Stomach (tissue), 9 donors: ENCODE measurements around the gene ENSA. TPM values are rescaled to one million over a fixed set of nuclear protein-coding genes. Genes with fewer than 3 reads are reported as not detected.
"Not testable (repeated sequence)": the region's sequence is repeated elsewhere in the genome, so short reads cannot be mapped to it uniquely, and the experiment has no call there.

Experiments used
- DNase-seq, 2 donors: peaks; one replicate each; pipeline versions ENCODE4 v3.0.0 to v3.0.0-alpha.2; 2013 to 2019
- H3K27ac ChIP-seq, 5 donors: fragments of 200-600 bp in 4 of 5; sonication (generic) in 4 of 5; one replicate each; pipeline ENCODE4 v1.5.1; 2013 to 2019; ENCODE audit warnings: mild to moderate bottlenecking in 1 of 5, moderate library complexity in 1 of 5
- H3K27me3 ChIP-seq, 3 donors: fragments of 200-600 bp; sonication (generic); one replicate each; pipeline ENCODE4 v1.5.1; 2017 to 2019; ENCODE audit warnings: mixed run types in 1 of 3
- H3K36me3 ChIP-seq, 4 donors: fragments of 200-600 bp; sonication (generic); 1 replicate in 3 of 4; 2 replicates in 1 of 4; pipeline ENCODE4 v1.5.1; 2016 to 2019
- H3K4me1 ChIP-seq, 4 donors: fragments of 200-600 bp; sonication (generic); one replicate each; pipeline ENCODE4 v1.5.1; 2016 to 2019
- H3K4me3 ChIP-seq, 4 donors: fragments of 200-600 bp; sonication (generic) in 3 of 4; one replicate each; pipeline ENCODE4 v1.5.1; 2016 to 2019; ENCODE audit warnings: mild to moderate bottlenecking in 1 of 4
- H3K9me3 ChIP-seq, 4 donors: fragments of 200-600 bp; sonication (generic); one replicate each; pipeline ENCODE4 v1.5.1; 2016 to 2019
- EP300 ChIP-seq: sonication (generic); formaldehyde crosslinking; IDR thresholded peaks from one replicate; pipeline ENCODE4 v1.6.1; 2017; ENCODE audit warnings: antibody characterized with exemption
- POLR2A ChIP-seq, 4 donors: fragments of 450-650 bp; IDR thresholded peaks; one replicate each; pipeline ENCODE4 v1.6.1; 2016; ENCODE audit warnings: antibody characterized with exemption in 4 of 4, control low read depth in 2 of 4, mild to moderate bottlenecking in 1 of 4, moderate library complexity in 1 of 4
- POLR2AphosphoS5 ChIP-seq, 3 donors: sonication (generic); formaldehyde crosslinking; IDR thresholded peaks; one replicate each; pipeline ENCODE4 v1.6.1; 2016; ENCODE audit warnings: antibody characterized with exemption in 3 of 3
- WGBS, 5 donors: extraction: QIAGEN DNeasy Blood & Tissue Kit in 3 of 5; methylation state at CpG; one replicate each; pipeline versions ENCODE4 v1.1.5 to v1.1.7; 2013 to 2018; 5-methylcytosine and 5-hydroxymethylcytosine counted together
- intact Hi-C: fragments of 100-400 bp; cut with DNase I; formaldehyde crosslinking; loops from one replicate; pipeline ENCODE4 v1.15.1; 2023; ENCODE audit warnings: low total_unique reads
- polyA plus RNA-seq, 3 donors: library from polyadenylated mRNA; stranded (reverse); fragments of 200-250 nt; gene quantifications; one replicate each; pipeline ENCODE4 v1.2.3, GENCODE V29; 2013
- total RNA-seq, 5 donors: library from RNA; depleted of rRNA; stranded (reverse); fragments of >200 nt; gene quantifications; one replicate each; pipeline versions ENCODE4 v1.1.0 to v1.2.3, GENCODE V29; 2014 to 2016
- TF ChIP-seq, protein P1 (sequence below), 7 experiments: fragments of 450-650 bp in 4 of 7; fragments of 200-600 bp in 3 of 7; sonication (generic) in 3 of 7; IDR thresholded peaks; one replicate each; pipeline ENCODE4 v1.5.1; 2016 to 2019; ENCODE audit warnings: antibody characterized with exemption in 7 of 7, control low read depth in 2 of 7, mild to moderate bottlenecking in 1 of 7
- donor health status: healthy with polysubstance abuse.
- donor health status: Bipolar disorder and iron deficiency.
- donor health status: healthy.

Gene ENSA
- total and polyA plus RNA-seq, 8 donors, result 106 to 349 (median 142) TPM

DNA sequence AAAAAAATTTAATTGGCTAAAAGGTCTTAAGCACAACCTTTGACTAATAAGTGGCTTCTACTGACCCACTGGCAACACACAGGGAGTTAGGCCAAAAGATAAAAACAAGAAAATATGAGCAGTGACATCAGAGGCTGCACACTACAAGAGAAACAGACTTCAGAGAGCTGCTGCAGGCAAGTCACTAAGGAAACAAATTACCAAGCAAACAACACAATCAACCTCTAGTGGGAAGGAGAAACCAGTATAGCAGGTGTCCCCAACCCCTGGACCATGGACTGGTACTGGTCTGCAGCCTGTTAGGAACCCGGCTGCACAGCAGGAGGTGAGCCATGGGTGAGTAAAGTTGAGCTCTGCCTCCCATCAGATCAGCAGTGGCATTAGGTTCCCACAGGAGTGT is 20.8 kb upstream of the ENSA start:
- intact Hi-C loops, result no loop called here
- Histone ChIP-seq H3K9me3 (no peaks in the 10 kb centered on the region), H3K36me3 (peaks cover 15 to 62% (median 52%) of the 10 kb centered on the region in 4 donors), H3K27ac (peak overlapping the region; percentile 42 to 65 (median 60)), H3K27me3 (no peaks in the 10 kb centered on the region), H3K4me1 (peaks cover 5 to 37% (median 26%) of the 10 kb centered on the region in 4 donors), H3K4me3 (no peak overlapping the region)
- 27 to 50% (median 33%) methylated on average over 1 of the region's 1 CpG for WGBS, 5 donors
- DNase-seq, result peak; percentile 66 to 91
- TF ChIP-seq POLR2AphosphoS5 (IDR thresholded peaks at IDR 0.05) (peak in 2 of 3 donors; percentile 35 to 81), POLR2A (IDR thresholded peaks at IDR 0.05) (no peak)
- TF ChIP-seq, protein P1, sequence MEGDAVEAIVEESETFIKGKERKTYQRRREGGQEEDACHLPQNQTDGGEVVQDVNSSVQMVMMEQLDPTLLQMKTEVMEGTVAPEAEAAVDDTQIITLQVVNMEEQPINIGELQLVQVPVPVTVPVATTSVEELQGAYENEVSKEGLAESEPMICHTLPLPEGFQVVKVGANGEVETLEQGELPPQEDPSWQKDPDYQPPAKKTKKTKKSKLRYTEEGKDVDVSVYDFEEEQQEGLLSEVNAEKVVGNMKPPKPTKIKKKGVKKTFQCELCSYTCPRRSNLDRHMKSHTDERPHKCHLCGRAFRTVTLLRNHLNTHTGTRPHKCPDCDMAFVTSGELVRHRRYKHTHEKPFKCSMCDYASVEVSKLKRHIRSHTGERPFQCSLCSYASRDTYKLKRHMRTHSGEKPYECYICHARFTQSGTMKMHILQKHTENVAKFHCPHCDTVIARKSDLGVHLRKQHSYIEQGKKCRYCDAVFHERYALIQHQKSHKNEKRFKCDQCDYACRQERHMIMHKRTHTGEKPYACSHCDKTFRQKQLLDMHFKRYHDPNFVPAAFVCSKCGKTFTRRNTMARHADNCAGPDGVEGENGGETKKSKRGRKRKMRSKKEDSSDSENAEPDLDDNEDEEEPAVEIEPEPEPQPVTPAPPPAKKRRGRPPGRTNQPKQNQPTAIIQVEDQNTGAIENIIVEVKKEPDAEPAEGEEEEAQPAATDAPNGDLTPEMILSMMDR (IDR thresholded peaks at IDR 0.05), result no peak

DNA sequence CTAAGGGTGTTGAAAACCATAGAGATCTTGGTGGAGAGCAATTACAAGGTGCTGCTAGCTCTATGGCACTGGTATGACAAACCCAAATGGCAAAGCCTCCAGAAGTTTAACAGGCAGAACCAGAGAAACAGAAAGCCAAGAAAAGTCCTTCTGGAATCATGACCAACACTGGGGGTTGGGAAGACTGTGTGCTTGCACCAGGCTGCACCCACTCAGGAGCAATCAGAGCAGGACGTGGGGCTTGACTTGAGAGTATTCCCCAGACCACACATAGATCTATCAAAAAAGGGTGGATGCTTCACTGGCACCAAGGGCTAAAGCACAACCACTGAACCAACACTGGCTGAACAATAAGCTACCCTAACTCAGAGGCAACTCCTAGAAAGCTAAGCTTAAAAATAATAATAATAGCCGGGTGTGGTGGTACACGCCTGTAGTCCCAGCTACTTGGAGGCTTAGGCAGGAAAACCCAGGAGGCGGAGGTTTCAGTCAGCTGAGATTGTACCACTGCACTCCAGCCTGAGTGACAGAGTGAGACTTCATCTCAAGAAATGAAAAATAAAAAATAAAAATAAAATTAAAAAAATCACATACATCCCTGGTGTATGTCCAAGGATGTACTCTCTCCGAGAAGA is 20.1 kb upstream of the ENSA start:
- H3K9me3 ChIP-seq, result no peaks in the 10 kb centered on the region
- TF ChIP-seq POLR2AphosphoS5 (IDR thresholded peaks at IDR 0.05), result no peak
- TF ChIP-seq, protein P1 (IDR thresholded peaks at IDR 0.05), result no peak
- no peak for TF ChIP-seq POLR2A (IDR thresholded peaks at IDR 0.05)
- no peak for TF ChIP-seq EP300
- 58 to 75% (median 61%) methylated on average over 5 of the region's 5 CpGs for WGBS, 5 donors
- DNase-seq, result peak in 1 of 2 donors; percentile 8
- intact Hi-C loops, result no loop called here
- no peaks in the 10 kb centered on the region for H3K27me3 ChIP-seq
- no peak overlapping the region for H3K4me3 ChIP-seq
- H3K27ac ChIP-seq, result peak overlapping the region; percentile 6 to 61 (median 48)
- peaks cover 15 to 61% (median 56%) of the 10 kb centered on the region in 4 donors for H3K36me3 ChIP-seq
- H3K4me1 ChIP-seq, result peaks cover 5 to 37% (median 23%) of the 10 kb centered on the region in 4 donors

DNA sequence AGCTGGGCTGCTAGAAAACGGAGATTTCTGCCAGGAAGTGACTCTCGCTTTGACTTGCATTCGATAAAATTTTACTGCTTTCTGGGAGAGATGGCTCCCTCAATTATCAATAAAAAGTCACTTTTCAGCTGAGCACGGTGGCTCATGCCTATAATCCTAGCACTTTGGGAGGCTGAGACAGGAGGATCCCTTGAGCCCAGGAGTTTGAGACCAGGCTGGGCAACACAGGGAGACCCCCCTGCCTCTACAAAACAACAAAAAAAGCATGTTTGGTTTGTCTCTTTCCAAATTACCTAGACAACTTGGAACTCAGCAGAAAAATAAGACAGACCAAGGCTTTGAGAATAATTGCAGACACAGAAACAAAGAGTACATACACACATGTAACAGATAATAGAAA is 12.9 kb upstream of the ENSA start:
- TF ChIP-seq POLR2A (IDR thresholded peaks at IDR 0.05) (no peak), POLR2AphosphoS5 (IDR thresholded peaks at IDR 0.05) (no peak), EP300 (no peak)
- TF ChIP-seq, protein P1 (IDR thresholded peaks at IDR 0.05), result no peak
- intact Hi-C loops, result no loop called here
- Histone ChIP-seq H3K4me3 (no peak overlapping the region), H3K27ac (no peak overlapping the region), H3K36me3 (peaks cover 2 to 33% (median 30%) of the 10 kb centered on the region in 4 donors), H3K27me3 (no peaks in the 10 kb centered on the region), H3K9me3 (no peaks in the 10 kb centered on the region), H3K4me1 (no peaks in the 10 kb centered on the region)
- no peak for DNase-seq
- WGBS, 5 donors, result 80 to 92% (median 84%) methylated on average over 4 of the region's 4 CpGs

DNA sequence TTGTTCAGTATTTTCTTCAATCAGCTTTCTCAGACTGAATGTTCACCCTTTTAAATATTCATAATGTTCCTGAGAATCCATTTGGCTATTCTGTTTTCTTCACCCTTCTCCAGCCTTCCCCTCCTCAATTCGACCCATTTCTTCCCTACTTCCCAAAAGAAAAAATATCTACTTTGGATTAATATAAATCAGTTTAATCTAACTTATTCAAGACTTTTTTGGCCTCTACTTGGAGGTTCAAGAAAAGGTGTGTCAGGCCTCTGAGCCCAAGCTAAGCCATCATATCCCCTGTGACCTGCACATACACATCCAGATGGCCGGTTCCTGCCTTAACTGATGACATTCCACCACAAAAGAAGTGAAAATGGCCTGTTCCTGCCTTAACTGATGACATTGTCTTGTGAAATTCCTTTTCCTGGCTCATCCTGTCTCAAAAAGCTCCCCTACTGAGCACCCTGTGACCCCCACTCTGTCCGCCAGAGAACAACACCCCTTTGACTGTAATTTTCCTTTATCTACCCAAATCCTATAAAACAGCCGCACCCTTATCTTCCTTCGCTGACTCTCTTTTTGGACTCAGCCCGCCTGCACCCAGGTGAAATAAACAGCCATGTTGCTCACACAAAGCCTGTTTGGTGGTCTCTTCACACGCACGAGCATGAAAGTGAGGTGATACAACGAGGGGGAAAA is 11.9 kb upstream of the ENSA start:
- H3K27ac ChIP-seq, H3K4me3 ChIP-seq, intact Hi-C loops, H3K9me3 ChIP-seq, H3K4me1 ChIP-seq, H3K27me3 ChIP-seq, DNase-seq: not testable (repeated sequence)
- peaks cover 0 to 23% (median 19%) of the 10 kb centered on the region in 4 donors for H3K36me3 ChIP-seq
- 84 to 89% (median 86%) methylated on average over 9 of the region's 9 CpGs for WGBS, 5 donors

DNA sequence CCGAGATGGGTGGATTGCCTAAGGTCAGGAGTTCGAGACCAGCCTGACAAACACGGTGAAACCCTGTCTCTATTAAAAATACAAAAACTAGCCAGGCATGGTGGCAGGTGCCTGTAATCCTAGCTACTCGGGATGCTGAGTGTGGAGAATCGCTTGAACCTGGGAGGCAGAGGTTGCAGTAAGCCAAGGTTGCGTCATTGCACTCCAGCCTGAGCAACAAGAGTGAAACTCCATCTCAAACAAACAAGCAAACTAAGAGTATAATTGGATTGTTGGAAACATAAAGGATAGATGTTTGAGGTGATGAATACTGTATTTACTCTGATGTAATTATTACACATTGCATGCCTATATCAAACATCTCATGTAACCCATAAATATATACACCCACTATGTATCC is 9.0 kb upstream of the ENSA start:
- intact Hi-C loops, H3K9me3 ChIP-seq, DNase-seq, H3K36me3 ChIP-seq, H3K4me3 ChIP-seq, H3K4me1 ChIP-seq, H3K27me3 ChIP-seq, H3K27ac ChIP-seq: not testable (repeated sequence)
- 93 to 98% (median 95%) methylated on average over 6 of the region's 6 CpGs for WGBS, 5 donors

DNA sequence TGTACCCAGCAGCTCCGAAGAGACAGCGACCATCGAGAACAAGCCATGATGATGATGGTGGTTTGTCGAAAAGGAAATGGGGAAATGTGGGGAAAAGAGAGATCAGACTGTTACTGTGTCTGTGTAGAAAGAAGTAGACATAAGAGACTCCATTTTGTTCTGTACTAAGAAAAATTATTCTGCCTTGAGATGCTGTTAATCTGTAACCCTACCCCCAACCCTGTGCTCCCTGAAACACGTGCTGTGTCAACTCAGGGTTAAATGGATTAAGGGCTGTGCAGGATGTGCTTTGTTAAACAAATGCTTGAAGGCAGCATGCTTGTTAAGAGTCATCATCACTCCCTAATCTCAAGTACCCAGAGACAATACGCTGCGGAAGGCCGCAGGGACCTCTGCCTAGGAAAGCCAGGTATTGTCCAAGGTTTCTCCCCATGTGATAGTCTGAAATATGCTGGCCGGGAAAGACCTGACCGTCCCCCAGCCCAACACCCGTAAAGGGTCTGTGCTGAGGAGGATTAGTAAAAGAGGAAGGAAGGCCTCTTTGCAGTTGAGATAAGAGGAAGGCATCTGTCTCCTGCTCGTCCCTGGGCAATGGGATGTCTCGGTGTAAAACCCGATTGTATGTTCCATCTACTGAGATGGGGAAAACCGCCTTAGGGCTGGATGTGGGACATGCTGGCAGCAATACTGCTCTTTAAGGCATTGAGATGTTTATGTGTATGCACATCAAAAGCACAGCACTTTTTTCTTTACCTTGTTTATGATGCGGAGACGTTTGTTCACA is 5.6 kb upstream of the ENSA start:
- DNase-seq, H3K9me3 ChIP-seq, intact Hi-C loops, H3K36me3 ChIP-seq, H3K27me3 ChIP-seq, H3K27ac ChIP-seq, H3K4me3 ChIP-seq: not testable (repeated sequence)
- 70 to 78% (median 73%) methylated on average over 11 to 15 of the region's 17 CpGs for WGBS, 5 donors
- H3K4me1 ChIP-seq, result peaks cover 0 to 20% (median 8%) of the 10 kb centered on the region in 4 donors
